ENCODE data around the gene NYNRIN. TPM values are rescaled to one million over a fixed set of nuclear protein-coding genes. Genes with fewer than 3 reads are reported as not detected.
A peak's percentile ranks its signal among the peaks of the same experiment; 100 is the strongest.
"Not testable (repeated sequence)": the region's sequence is repeated elsewhere in the genome, so short reads cannot be mapped to it uniquely, and the experiment has no call there.

NYNRIN gene
- 3.6 and 6.1 TPM in 2 replicates for total RNA-seq (2014; rRNA removed; shearing (Covaris generic))

DNA sequence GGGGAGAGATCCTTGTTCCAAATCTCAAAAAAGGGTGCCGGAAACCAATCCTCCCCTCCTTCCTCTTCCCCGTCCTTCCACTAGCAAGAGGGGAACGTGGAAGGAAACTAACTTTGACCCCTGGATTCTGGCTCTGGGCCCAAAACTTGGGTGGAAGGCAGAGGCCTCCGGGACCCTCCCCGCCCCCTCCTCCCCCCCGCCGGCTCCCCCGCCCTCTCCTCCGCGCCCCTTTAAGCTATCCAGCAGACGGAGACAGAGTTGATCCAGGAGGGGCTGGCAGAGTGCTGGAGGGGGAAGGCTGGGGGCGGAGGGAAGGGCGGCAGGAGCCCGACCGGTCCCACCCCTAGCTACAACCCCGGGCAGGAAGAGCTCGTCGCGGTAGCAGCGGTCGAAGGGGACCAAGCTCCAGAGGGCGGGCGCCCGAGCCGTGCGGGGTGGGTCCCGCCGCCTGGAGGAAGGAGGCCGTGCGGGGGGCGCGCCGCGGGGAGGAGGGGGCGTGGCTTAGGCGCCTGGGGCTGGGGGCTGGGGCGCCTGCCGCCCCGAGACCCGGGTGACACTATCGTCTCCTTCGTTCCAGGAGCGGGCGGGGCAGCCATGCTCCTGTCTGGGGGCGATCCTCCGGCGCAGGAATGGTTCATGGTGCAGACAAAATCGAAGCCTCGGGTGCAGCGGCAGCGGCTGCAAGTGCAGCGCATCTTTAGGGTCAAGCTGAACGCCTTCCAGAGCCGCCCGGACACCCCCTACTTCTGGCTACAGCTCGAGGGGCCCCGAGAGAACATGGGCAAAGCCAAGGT, at the start of gene NYNRIN:
TSS of gene NYNRIN (plus strand) at position 351 of the 794 bp plus-strand sequence. CDS start at position 595, 244 bp downstream.
- peak; percentile 93 for DNase-seq
- Histone ChIP-seq H3K27me3 (ENCODE audit: control insufficient read depth, insufficient read depth, low read length) (peaks cover 6% of the 10 kb centered on the region; the same call in 1 of the 2 replicates), H3K36me3 (replicated peaks; ENCODE audit: control insufficient read depth, insufficient read depth, low read length) (no peaks in the 10 kb centered on the region), H3K4me3 (ENCODE audit: insufficient read depth, low read depth, low read length) (peak within 1 kb of the TSS; percentile 53)

DNA sequence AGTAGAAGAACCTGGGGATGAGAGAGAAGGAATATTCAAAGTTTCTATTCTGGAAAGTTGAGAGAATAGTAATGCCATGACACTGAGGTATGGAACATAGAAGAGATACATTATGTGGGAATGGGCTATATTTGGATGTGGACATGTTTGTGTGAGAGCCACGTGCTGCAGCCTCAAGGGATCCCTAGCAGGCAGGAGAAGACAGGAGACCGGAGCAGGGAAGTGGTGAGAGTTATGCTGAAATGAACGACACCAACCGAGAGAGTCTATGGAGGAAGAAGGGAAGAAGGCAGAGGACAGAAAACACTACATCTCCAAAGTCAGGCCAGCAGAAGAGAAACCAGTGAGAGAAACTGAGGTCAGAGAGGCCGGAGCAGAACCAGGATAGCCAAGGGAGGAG, 49.1 kb upstream of the NYNRIN start:
- H3K36me3 ChIP-seq (replicated peaks; ENCODE audit: control insufficient read depth, insufficient read depth, low read length), result no peaks in the 10 kb centered on the region
- H3K4me3 ChIP-seq (ENCODE audit: insufficient read depth, low read depth, low read length), result no peak overlapping the region
- DNase-seq, result no peak
- peaks cover 34% of the 10 kb centered on the region for H3K27me3 ChIP-seq (ENCODE audit: control insufficient read depth, insufficient read depth, low read length)

DNA sequence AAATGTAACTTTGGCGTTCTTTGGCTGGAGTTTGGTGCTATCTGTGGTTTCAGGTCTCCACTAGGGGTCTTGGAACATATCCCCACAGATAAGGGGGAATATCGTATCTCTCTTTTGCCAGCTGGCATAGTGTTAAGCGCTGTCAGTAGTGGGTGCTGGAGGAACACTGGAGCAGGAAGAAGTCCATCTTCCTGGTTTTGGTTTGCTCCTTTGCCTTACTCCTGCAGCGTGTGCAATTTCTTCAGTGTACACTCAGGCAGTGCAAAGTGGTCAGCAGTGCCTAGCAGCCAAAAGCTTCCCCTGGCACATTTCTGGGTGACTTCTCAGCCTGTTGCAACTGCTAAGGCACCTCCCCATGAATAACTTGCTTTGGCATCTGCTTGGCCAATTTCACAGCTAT, 47.3 kb upstream of the NYNRIN start:
- H3K27me3 ChIP-seq (ENCODE audit: control insufficient read depth, insufficient read depth, low read length), result peaks cover 27% of the 10 kb centered on the region
- no peaks in the 10 kb centered on the region for H3K36me3 ChIP-seq (replicated peaks; ENCODE audit: control insufficient read depth, insufficient read depth, low read length)
- DNase-seq, result no peak
- H3K4me3 ChIP-seq (ENCODE audit: insufficient read depth, low read depth, low read length), result no peak overlapping the region

DNA sequence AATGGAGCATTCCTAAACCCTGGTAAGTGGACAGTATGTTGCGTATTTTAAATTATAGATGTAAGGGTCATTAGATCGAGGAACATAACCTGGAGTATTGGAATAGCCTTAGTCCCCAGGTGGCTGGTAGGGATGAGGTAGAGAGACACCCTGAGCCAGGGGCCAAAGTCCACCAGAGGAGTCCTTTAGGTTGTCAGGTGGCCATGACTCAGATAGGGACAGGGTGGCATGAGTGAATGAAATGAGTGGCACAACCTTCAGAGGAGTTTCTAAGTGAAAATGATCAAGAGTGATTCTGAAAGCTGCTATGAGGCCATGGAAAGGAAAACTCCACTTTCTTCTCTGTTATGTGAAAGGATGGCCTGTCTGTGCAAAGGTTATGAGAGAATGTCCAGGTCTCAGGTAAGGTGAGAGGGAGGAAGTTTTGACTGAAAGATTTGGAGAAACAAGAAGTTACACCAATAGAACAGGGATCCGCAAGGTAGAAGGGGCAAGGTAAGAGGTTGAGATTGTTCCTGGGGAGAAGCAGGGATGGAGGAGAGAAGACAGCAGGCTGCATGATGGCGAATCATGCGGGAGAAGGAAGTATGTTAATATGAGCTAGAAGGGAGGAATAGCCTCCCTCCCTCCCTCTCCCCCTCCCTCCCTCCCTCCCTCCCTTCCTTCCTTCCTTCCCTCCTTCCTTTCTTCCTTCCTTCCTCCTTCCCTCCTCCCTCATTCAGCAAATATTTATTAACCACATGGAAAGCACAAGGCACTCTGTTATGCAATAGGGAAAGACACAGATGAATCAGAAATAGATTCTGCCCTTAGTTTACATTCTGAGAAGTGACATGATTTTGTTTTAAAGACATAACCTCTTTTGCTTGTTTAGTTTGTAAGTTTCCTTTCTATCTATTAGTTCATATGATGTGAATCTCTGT, 45.0 kb upstream of the NYNRIN start:
- H3K36me3 ChIP-seq (replicated peaks; ENCODE audit: control insufficient read depth, insufficient read depth, low read length), result no peaks in the 10 kb centered on the region
- no peak overlapping the region for H3K4me3 ChIP-seq (ENCODE audit: insufficient read depth, low read depth, low read length)
- peaks cover 19% of the 10 kb centered on the region for H3K27me3 ChIP-seq (ENCODE audit: control insufficient read depth, insufficient read depth, low read length)
- no peak for DNase-seq

DNA sequence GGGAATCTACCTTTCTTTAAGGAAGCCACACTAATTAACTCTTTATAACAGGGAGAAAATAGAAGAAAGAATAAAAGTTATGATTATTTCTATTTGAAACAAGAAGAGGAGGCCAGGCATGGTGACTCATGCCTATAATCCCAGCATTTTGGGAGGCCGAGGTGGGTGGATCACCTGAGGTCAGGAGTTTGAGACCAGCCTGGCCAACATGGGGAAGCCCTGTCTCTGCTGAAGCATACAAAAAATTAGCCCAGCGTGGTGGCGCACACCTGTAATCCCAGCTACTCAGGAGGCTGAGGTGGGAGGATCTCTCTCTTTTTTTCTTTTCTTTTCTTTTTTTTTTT, 44.3 kb upstream of the NYNRIN start:
- DNase-seq; H3K4me3 ChIP-seq (ENCODE audit: insufficient read depth, low read depth, low read length); H3K36me3 ChIP-seq (replicated peaks; ENCODE audit: control insufficient read depth, insufficient read depth, low read length): not testable (repeated sequence)
- peaks cover 19% of the 10 kb centered on the region for H3K27me3 ChIP-seq (ENCODE audit: control insufficient read depth, insufficient read depth, low read length)

DNA sequence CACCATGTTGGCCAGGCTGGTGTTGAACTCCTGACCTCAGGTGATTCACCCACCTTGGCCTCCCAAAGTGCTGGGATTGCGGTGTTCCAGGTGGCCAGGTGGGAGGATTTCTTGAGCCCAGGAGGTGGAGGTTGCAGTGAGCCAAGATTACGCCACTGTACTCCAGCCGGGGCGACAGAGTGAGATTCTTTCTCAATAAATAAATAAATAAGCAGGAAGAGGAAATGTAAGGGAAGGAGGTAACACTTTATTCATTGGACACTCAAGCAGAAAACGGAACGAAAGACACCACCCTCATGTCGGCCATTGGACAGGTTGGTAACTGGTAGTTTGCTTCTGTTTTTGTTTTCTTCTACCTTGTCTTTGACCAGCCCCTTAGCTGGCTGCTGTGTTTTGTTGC, 43.8 kb upstream of the NYNRIN start:
- peaks cover 14% of the 10 kb centered on the region for H3K27me3 ChIP-seq (ENCODE audit: control insufficient read depth, insufficient read depth, low read length)
- H3K4me3 ChIP-seq (ENCODE audit: insufficient read depth, low read depth, low read length), result no peak overlapping the region
- no peaks in the 10 kb centered on the region for H3K36me3 ChIP-seq (replicated peaks; ENCODE audit: control insufficient read depth, insufficient read depth, low read length)
- no peak for DNase-seq

DNA sequence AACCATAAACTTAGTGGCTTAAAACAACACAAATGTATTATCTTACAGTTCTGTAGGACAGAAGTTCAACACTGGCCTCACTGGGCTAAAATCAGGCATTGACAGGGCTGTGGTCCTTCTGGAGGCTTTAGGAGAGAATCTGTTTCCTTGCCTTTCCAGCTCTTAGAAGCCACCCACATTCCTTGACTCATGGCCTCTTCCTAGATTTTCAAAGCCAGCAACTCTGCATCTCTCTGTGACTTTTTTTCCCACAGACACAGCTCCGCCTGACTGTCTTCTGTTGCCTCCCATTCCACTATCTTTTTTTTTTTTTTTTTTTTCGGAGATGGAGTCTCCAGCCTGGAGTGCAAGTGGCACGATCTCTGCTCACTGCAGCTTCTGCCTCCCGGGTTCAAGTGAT, 42.6 kb upstream of the NYNRIN start:
- Histone ChIP-seq H3K27me3 (ENCODE audit: control insufficient read depth, insufficient read depth, low read length) (peaks cover 9% of the 10 kb centered on the region; the same call in 1 of the 2 replicates), H3K4me3 (ENCODE audit: insufficient read depth, low read depth, low read length) (no peak overlapping the region), H3K36me3 (replicated peaks; ENCODE audit: control insufficient read depth, insufficient read depth, low read length) (no peaks in the 10 kb centered on the region)
- DNase-seq, result no peak

DNA sequence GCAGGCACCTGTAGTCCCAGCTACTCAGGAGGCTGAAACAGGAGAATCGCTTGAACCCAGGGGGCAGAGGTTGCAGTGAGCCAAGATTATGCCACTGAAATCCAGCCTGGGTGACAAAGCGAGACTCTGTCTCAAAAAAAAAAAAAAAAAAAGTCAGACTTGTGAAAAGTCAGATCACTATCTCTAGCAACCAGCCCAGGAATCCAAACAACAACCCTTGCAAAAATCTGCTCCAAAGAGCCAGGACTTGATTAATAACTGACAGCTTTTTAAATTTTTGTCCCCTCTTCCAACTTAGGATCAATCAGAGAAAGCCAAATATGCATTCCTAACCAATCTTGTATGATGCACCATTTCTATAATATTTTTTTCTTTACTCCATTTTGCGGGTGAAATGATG, 38.5 kb upstream of the NYNRIN start:
- Histone ChIP-seq H3K36me3 (replicated peaks; ENCODE audit: control insufficient read depth, insufficient read depth, low read length) (no peaks in the 10 kb centered on the region), H3K27me3 (ENCODE audit: control insufficient read depth, insufficient read depth, low read length) (peaks cover 4% of the 10 kb centered on the region), H3K4me3 (ENCODE audit: insufficient read depth, low read depth, low read length) (no peak overlapping the region)
- DNase-seq, result no peak

DNA sequence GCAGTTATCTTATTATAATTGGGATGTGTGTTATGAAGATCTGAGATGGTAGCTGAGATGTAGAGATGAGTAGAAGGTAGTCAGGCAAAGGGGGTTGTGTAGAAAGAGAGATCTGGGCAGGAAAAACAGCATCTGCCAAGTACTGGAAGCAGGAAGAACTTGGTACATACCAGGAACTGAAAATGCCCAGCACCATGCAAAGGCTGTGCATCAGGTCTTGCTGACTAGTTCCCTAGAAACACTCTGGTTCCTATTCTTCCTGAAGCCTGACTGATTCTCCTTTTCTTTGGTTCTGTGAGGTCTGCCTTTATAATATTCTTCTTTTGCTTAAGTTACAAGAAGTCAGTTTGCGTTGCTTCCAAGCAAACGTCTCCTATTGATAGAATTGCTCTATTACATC, 37.5 kb upstream of the NYNRIN start:
- H3K4me3 ChIP-seq (ENCODE audit: insufficient read depth, low read depth, low read length), result no peak overlapping the region
- no peaks in the 10 kb centered on the region for H3K36me3 ChIP-seq (replicated peaks; ENCODE audit: control insufficient read depth, insufficient read depth, low read length)
- H3K27me3 ChIP-seq (ENCODE audit: control insufficient read depth, insufficient read depth, low read length), result peaks cover 9% of the 10 kb centered on the region
- no peak for DNase-seq

DNA sequence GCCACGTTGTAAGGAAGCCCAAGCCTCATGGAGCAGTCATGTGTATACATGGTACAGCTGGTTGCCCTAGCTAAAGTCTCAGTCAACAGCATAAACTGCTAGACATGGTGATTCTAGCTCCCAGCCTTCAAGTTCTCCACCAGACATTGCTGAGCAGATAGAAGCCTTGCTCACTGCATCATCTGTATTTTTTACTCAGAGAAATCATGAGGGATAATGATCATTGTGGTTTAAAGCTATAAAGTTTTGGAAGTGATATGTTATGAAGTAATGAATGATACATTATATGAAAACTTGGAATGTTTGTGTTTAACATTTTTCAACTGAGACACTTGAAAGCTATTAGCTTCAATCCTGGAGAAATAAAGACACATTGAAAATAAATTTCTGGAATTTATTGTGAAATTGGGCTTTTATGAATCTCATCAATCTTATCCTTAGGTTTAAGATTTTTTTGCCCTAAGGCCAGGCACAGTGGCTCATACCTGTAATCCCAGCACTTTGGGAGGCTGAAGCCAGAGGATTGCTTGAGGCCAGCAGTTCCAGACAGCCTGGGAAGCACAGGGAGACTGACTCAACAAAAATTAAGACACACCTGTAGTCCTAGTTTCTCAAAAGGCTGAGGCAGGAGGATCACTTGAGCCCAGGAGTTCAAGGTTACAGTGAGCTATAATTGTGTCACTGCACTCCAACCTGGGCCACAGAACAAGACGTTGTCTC, 36.4 kb upstream of the NYNRIN start:
- Histone ChIP-seq H3K27me3 (ENCODE audit: control insufficient read depth, insufficient read depth, low read length) (peaks cover 9% of the 10 kb centered on the region), H3K36me3 (replicated peaks; ENCODE audit: control insufficient read depth, insufficient read depth, low read length) (no peaks in the 10 kb centered on the region), H3K4me3 (ENCODE audit: insufficient read depth, low read depth, low read length) (no peak overlapping the region)
- no peak for DNase-seq

DNA sequence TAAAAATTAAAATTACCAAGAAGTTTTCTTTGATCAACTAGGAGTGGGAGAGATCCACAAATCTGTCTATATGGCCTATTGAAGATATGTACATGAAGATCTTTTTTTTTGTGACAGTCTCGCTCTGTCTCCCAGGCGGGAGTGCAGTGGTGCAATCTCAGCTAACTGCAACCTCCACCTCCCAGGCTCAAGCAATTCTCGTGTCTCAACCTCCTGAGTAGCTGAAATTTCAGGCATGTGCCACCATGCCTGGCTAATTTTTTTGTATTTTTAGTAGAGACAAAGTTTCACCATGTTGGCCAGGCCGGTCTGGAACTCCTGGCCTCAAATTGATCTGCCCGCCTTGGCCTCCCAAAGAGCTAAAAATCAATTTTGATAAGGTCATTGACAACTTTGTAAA, 35.4 kb upstream of the NYNRIN start:
- Histone ChIP-seq H3K27me3 (ENCODE audit: control insufficient read depth, insufficient read depth, low read length) (peaks cover 9% of the 10 kb centered on the region), H3K4me3 (ENCODE audit: insufficient read depth, low read depth, low read length) (no peak overlapping the region), H3K36me3 (replicated peaks; ENCODE audit: control insufficient read depth, insufficient read depth, low read length) (no peaks in the 10 kb centered on the region)
- DNase-seq, result no peak

DNA sequence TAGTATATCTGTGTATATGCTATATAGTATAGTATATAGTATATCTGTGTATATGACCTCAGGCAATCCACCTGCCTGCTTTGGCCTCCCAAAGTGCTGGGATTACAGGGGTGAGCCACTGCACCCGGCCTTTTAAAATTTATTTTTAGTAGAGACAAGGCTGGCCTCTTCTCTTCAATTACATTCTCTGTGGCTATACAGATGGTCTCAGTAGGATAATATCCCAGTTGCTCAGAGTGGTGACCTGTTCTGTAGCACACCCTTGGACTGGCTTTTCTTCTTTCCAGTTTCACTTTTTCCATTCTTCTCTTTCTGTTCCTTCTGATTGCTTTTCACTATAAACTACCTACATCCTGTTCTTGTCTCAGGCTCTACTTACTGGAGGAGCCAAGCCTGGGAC, 34.0 kb upstream of the NYNRIN start:
- H3K36me3 ChIP-seq (replicated peaks; ENCODE audit: control insufficient read depth, insufficient read depth, low read length), result no peaks in the 10 kb centered on the region
- peaks cover 16% of the 10 kb centered on the region for H3K27me3 ChIP-seq (ENCODE audit: control insufficient read depth, insufficient read depth, low read length)
- no peak overlapping the region for H3K4me3 ChIP-seq (ENCODE audit: insufficient read depth, low read depth, low read length)
- no peak for DNase-seq

DNA sequence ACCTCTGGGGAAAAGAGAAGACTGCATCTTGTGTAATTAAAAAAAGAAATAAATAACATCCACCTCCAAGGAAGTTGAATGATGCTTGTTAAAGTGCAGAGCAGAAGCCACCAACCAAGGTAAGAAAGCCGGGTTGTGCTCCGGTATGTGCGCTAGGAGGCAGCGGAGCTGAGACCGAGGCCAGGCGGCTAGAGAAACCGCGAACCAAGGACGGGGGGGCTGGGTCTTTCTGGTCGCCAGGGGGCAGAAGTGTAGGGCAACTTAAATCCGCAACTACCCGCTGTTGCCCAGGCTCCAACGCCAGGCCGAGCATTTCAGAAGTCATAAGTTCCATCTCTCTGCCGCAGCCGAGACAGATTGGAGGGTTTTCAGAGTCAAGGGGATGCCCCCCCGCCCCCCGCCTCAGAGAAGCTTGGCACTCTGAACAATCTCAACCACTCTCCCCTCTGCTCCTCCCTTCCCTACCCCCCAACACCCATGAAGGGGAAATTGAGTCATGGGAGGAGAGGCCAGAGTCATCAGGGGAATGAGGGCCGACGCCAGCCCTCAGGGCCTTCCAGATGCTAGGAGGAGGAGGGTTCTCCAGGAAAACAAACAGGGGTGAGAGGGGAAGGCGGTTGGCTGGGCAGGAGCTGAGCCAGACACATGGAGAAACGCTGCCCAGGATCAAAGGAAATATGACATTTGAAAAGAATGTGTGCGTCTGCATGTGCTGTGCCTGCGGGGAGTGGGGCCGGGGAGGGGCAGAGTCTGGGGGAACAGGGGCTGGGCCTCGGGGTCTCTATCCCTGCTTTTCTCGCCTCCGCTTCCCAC, 33.0 kb upstream of the NYNRIN start:
- peaks cover 16% of the 10 kb centered on the region for H3K27me3 ChIP-seq (ENCODE audit: control insufficient read depth, insufficient read depth, low read length)
- peak overlapping the region; percentile 62 for H3K4me3 ChIP-seq (ENCODE audit: insufficient read depth, low read depth, low read length)
- DNase-seq, result peak; percentile 78
- no peaks in the 10 kb centered on the region for H3K36me3 ChIP-seq (replicated peaks; ENCODE audit: control insufficient read depth, insufficient read depth, low read length)

DNA sequence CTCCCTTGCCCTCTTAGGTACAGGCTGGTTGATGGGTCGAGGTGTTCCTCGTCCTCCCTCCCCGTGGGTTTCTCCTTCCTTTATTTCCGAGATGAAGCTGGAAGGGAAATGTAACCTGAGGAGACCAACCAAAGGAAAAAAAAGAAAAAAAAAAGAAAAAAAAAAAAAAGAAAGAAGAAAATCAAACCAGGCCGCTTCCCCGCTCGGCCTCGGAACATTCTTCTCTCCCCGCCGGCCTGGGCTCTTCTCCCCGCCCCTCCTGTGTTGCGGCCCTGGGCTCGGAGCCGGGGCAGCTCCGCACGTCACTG, 32.4 kb upstream of the NYNRIN start:
- peaks cover 16% of the 10 kb centered on the region for H3K27me3 ChIP-seq (ENCODE audit: control insufficient read depth, insufficient read depth, low read length)
- no peaks in the 10 kb centered on the region for H3K36me3 ChIP-seq (replicated peaks; ENCODE audit: control insufficient read depth, insufficient read depth, low read length)
- DNase-seq, result no peak
- peak overlapping the region; percentile 62 for H3K4me3 ChIP-seq (ENCODE audit: insufficient read depth, low read depth, low read length)
